OCI-LY1 (cell line): Measurements from ENCODE around the gene DLX4.

Source experiments
- H2AFZ ChIP-seq: fragments of 200-600 bp; sonication (generic), shearing (Covaris generic); 2 replicates; pipeline ENCODE4 v1.6.0; 2014; ENCODE audit warnings: antibody characterized with exemption, mild to moderate bottlenecking, low read length
- H3F3A ChIP-seq: fragments of 200-600 bp; sonication (generic), shearing (Covaris generic); 2 replicates; pipeline ENCODE4 v1.6.0; 2014; ENCODE audit warnings: mild to moderate bottlenecking, antibody characterized with exemption, low read length, moderate library complexity; ENCODE audit not compliant: insufficient read depth
- H3K27ac ChIP-seq: fragments of 200-600 bp; sonication (generic); 2 replicates; pipeline ENCODE4 v1.5.1; 2014; ENCODE audit warnings: low read length, mixed run types, mild to moderate bottlenecking, low read depth; ENCODE audit not compliant: poor library complexity, severe bottlenecking
- H3K27me3 ChIP-seq: fragments of 200-600 bp; sonication (generic); 2 replicates; pipeline ENCODE4 v1.6.0; 2014; ENCODE audit warnings: antibody characterized with exemption, mild to moderate bottlenecking, low read length, moderate library complexity; ENCODE audit not compliant: insufficient read depth
- H3K36me3 ChIP-seq: fragments of 200-600 bp; sonication (generic); 2 replicates; pipeline ENCODE4 v1.6.1; 2014; ENCODE audit warnings: mild to moderate bottlenecking, antibody characterized with exemption, low read length, moderate library complexity, mixed read lengths; ENCODE audit not compliant: insufficient read depth
- H3K4me1 ChIP-seq: fragments of 200-600 bp; sonication (generic); 2 replicates; pipeline ENCODE4 v1.5.1; 2014; ENCODE audit warnings: mild to moderate bottlenecking, low read length, moderate library complexity; ENCODE audit not compliant: insufficient read depth, severe bottlenecking
- H3K4me2 ChIP-seq: fragments of 200-600 bp; sonication (generic), shearing (Covaris generic); 2 replicates; pipeline ENCODE4 v1.6.1; 2014; ENCODE audit warnings: low read length
- H3K4me3 ChIP-seq: fragments of 200-600 bp; sonication (generic); 2 replicates; pipeline ENCODE4 v1.5.1; 2014; ENCODE audit warnings: low read length, low read depth, mild to moderate bottlenecking, mixed read lengths; ENCODE audit not compliant: poor library complexity, severe bottlenecking
- H3K79me2 ChIP-seq: fragments of 200-600 bp; shearing (Covaris generic); 2 replicates; pipeline ENCODE4 v1.6.1; 2016; ENCODE audit warnings: mixed run types, low read length, mixed read lengths; ENCODE audit not compliant: insufficient read depth
- H3K9ac ChIP-seq: fragments of 200-600 bp; sonication (generic), shearing (Covaris generic); 2 replicates; pipeline ENCODE4 v1.6.1; 2014; ENCODE audit warnings: mild to moderate bottlenecking, low read length, mixed read lengths
- H3K9me2 ChIP-seq: fragments of 200-600 bp; sonication (generic), shearing (Covaris generic); 2 replicates; pipeline ENCODE4 v1.6.1; 2014; ENCODE audit warnings: low read depth, mild to moderate bottlenecking, low read length, mixed read lengths
- H3K9me3 ChIP-seq: fragments of 200-600 bp; shearing (Covaris generic); 2 replicates; pipeline ENCODE4 v1.6.1; 2014; ENCODE audit warnings: low read length, mixed read lengths
- H4K20me1 ChIP-seq: fragments of 200-600 bp; sonication (generic), shearing (Covaris generic); 2 replicates; pipeline ENCODE4 v1.6.0; 2016; ENCODE audit warnings: mild to moderate bottlenecking, low read length; ENCODE audit not compliant: insufficient read depth
- EZH2 ChIP-seq: fragments of 200-600 bp; sonication (generic), shearing (Covaris generic); IDR thresholded peaks from 2 replicates; pipeline ENCODE4 v1.8.0; 2017; ENCODE audit warnings: borderline replicate concordance, mixed run types, mild to moderate bottlenecking, antibody characterized with exemption, low read length, moderate library complexity, mixed read lengths
- TF ChIP-seq, protein P1 (sequence below): fragments of 200-600 bp; sonication (generic), shearing (Covaris generic); IDR thresholded peaks from 2 replicates; pipeline ENCODE4 v1.5.1; 2017; ENCODE audit warnings: mild to moderate bottlenecking, antibody characterized with exemption, low read length, moderate library complexity, mixed read lengths

The DLX4 gene

DNA sequence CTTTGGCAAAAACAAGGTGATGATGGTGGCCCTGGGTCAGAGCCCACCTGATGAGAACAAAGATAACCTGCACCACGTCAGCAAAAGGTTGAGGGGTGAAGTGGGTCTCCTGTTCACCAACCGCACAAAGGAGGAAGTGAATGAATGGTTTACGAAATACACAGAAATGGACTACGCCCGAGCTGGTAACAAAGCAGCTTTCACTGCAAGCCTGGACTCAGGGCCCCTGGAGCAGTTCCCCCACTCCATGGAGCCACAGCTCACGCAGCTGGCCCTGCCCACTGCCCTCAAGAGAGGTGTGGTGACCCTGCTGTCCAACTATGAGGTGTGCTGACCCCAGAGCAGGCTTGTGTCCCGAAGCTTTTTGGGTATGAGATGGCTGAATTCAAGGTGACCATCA lies 29.7 kb upstream of the DLX4 start:
- Histone ChIP-seq H4K20me1 (no peaks in the 10 kb centered on the region), H3K9me2 (no peaks in the 10 kb centered on the region), H3K79me2 (no peaks in the 10 kb centered on the region), H3K4me1 (no peaks in the 10 kb centered on the region), H3K9ac (no peak overlapping the region), H3K4me3 (no peak overlapping the region), H3K9me3 (no peaks in the 10 kb centered on the region), H3K4me2 (no peak overlapping the region), H3K27ac (no peak overlapping the region), H3F3A (no peaks in the 10 kb centered on the region), H3K27me3 (0 out of 2 replicates have a peak, but pooled peaks cover 9% of the 10 kb centered on the region), H3K36me3 (no peaks in the 10 kb centered on the region), H2AFZ (no peak overlapping the region)
- TF ChIP-seq EZH2, result no peak
- TF ChIP-seq, protein P1, sequence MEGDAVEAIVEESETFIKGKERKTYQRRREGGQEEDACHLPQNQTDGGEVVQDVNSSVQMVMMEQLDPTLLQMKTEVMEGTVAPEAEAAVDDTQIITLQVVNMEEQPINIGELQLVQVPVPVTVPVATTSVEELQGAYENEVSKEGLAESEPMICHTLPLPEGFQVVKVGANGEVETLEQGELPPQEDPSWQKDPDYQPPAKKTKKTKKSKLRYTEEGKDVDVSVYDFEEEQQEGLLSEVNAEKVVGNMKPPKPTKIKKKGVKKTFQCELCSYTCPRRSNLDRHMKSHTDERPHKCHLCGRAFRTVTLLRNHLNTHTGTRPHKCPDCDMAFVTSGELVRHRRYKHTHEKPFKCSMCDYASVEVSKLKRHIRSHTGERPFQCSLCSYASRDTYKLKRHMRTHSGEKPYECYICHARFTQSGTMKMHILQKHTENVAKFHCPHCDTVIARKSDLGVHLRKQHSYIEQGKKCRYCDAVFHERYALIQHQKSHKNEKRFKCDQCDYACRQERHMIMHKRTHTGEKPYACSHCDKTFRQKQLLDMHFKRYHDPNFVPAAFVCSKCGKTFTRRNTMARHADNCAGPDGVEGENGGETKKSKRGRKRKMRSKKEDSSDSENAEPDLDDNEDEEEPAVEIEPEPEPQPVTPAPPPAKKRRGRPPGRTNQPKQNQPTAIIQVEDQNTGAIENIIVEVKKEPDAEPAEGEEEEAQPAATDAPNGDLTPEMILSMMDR, result no peak

DNA sequence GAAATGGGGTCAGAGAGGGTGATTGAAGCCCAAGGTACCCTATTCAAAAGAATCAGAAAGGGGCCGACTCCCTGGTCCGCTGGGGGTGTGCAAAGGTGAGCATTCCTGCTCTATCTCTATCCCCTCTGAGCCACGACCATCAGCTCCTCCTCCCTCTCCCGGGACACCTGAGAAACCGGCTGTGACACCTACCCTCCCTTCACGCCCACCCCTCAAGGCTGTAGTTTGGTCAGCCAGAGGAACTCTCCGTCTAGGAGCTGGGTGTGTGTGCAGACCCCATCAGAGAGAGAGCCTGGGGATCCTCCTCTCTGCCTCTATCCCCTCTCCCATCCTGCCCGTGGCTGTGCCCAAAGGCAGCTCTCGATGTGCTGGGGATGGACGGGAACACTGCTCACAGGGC lies 27.6 kb upstream of the DLX4 start:
- peaks cover 2% of the 10 kb centered on the region; the same call in 1 of the 2 replicates for H3K27me3 ChIP-seq
- no peak overlapping the region for H3K27ac ChIP-seq
- H3K9me3 ChIP-seq, result no peaks in the 10 kb centered on the region
- no peaks in the 10 kb centered on the region for H3K79me2 ChIP-seq
- H3F3A ChIP-seq, result no peaks in the 10 kb centered on the region
- no peak for TF ChIP-seq EZH2
- TF ChIP-seq, protein P1, result no peak
- H3K9me2 ChIP-seq, result no peaks in the 10 kb centered on the region
- no peak overlapping the region for H3K4me3 ChIP-seq
- H3K4me1 ChIP-seq, result no peaks in the 10 kb centered on the region
- H3K36me3 ChIP-seq, result no peaks in the 10 kb centered on the region
- H3K9ac ChIP-seq, result no peak overlapping the region
- H2AFZ ChIP-seq, result no peak overlapping the region
- H3K4me2 ChIP-seq, result no peak overlapping the region
- H4K20me1 ChIP-seq, result no peaks in the 10 kb centered on the region

DNA sequence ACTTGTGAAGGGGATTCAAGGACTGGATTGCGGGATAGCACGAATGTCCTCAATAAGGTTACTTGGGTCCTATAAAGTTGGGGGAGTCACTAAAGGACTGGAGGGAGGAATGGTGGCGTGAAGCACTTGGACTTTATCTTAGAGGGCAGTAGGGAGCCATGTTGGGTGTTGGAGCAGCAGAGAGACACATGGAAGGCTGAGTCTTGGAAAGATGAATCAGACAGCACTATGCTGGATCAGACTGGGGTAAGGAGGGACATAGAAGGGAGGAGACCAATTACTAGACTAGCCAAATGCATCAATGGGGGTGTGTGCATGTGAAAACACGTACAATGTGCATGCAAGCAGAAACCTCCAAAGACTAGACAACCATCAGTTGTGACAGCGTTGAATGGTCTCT lies 26.0 kb upstream of the DLX4 start:
- H3K27me3 ChIP-seq, result no peaks in the 10 kb centered on the region; the same call in 1 of the 2 replicates
- H2AFZ ChIP-seq, result no peak overlapping the region
- TF ChIP-seq, protein P1, result no peak
- no peak for TF ChIP-seq EZH2

More for the DNA sequence above, 26.0 kb upstream of the DLX4 start:
- Histone ChIP-seq H3K9me2 (no peaks in the 10 kb centered on the region), H3F3A (no peaks in the 10 kb centered on the region), H4K20me1 (no peaks in the 10 kb centered on the region), H3K36me3 (no peaks in the 10 kb centered on the region), H3K9ac (no peak overlapping the region), H3K9me3 (no peaks in the 10 kb centered on the region), H3K4me2 (no peak overlapping the region), H3K4me3 (no peak overlapping the region), H3K4me1 (no peaks in the 10 kb centered on the region), H3K79me2 (no peaks in the 10 kb centered on the region), H3K27ac (no peak overlapping the region)
